Measurements from ENCODE around the gene GPR32. TPM values are rescaled to one million over a fixed set of nuclear protein-coding genes. Genes with fewer than 3 reads are reported as not detected.

The GPR32 gene

Small RNAs within 50 kb of the gene (small RNA-seq; reads per million reads assigned to genes)
- gene SNORD88A (ENCODE audit: low read depth) (204 reads per million, percentile 94 among the genes with 10 or more reads in this experiment), gene SNORD88B (ENCODE audit: low read depth) (not detected), gene SNORD88C (ENCODE audit: low read depth) (not detected)

Data from mesenchymal stem cell (in vitro differentiated cells and primary cell).